Lower leg skin (tissue), 4 donors: Measurements from ENCODE around the gene NIPAL3. TPM values are rescaled to one million over a fixed set of nuclear protein-coding genes. Genes with fewer than 3 reads are reported as not detected.

Experiments used
- DNase-seq, 2 donors: peaks; one replicate each; pipeline ENCODE4 v3.0.0-alpha.2; 2019; ENCODE audit warnings: low spot score in 2 of 2
- H3K4me3 ChIP-seq: fragments of 200-600 bp; sonication (generic); 2 replicates; pipeline ENCODE4 v1.5.1; 2017; ENCODE audit warnings: mild to moderate bottlenecking, low read depth; ENCODE audit not compliant: poor library complexity, severe bottlenecking
- CTCF ChIP-seq, 3 donors: fragments of 450-650 bp; IDR thresholded peaks; one replicate each; pipeline ENCODE4 v1.5.1; 2016; ENCODE audit warnings: antibody characterized with exemption in 3 of 3, mild to moderate bottlenecking in 3 of 3, moderate library complexity in 2 of 3
- POLR2A ChIP-seq, 2 donors: fragments of 450-650 bp; IDR thresholded peaks; one replicate each; pipeline ENCODE4 v1.6.1; 2016 to 2017; ENCODE audit warnings: antibody characterized with exemption in 2 of 2, mild to moderate bottlenecking in 1 of 2, moderate library complexity in 1 of 2
- WGBS, 2 donors: methylation state at CpG; one replicate each; pipeline ENCODE4 v1.1.5; 2018; 5-methylcytosine and 5-hydroxymethylcytosine counted together
- intact Hi-C: fragments of 100-400 bp; cut with DNase I; formaldehyde crosslinking; loops from one replicate; pipeline ENCODE4 v1.15.0; 2023; ENCODE audit warnings: low total_unique reads
- total RNA-seq, 4 donors: library from RNA; depleted of rRNA; stranded (reverse); fragments of >200 nt; gene quantifications; one replicate each; pipeline ENCODE4 v1.1.0, GENCODE V29; 2016

Gene NIPAL3
- total RNA-seq, 4 donors from 2014 or later = 37.3 to 67.1 (median 57.5) TPM

- no peak for DNase-seq
- 42 to 53% methylated on average over 3 of the region's 3 CpGs for WGBS, 2 donors
- no peak overlapping the region for H3K4me3 ChIP-seq
- intact Hi-C loops = no loop called here
- TF ChIP-seq CTCF (IDR thresholded peaks at IDR 0.05) (no peak), POLR2A (IDR thresholded peaks at IDR 0.05) (no peak)
Observed at GRCh38 chr1:24409535-24409934, 6.1 kb upstream of the NIPAL3 start.

GRCh38 chr1:24410750-24411149 lies 4.9 kb upstream of the NIPAL3 start:
- intact Hi-C loops = no loop called here
- H3K4me3 ChIP-seq = no peak overlapping the region
- no peak for DNase-seq
- WGBS, 2 donors = 92 to 96% methylated on average over 7 of the region's 7 CpGs
- TF ChIP-seq POLR2A (IDR thresholded peaks at IDR 0.05) (no peak), CTCF (IDR thresholded peaks at IDR 0.05) (no peak)

GRCh38 chr1:24411963-24412362 lies 3.6 kb upstream of the NIPAL3 start:
- DNase-seq = no peak

DNA sequence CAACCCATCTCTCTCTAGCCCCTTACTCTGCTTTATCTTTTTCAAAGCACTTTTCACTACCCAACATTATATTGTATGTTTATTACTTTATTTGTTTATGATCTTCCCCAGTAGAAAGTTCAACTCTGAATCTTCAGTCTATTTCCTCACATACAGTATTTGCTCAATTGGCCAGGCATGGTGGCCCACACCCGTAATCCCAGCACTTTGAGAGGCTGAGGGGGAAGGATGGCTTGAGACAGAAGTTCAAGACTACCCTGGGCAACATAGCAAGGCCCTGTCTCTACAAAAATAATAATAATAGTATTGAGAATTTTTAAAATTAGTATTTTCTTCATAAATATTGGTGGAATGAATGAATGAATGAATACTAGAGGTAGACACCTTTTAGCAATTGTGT lies 3.2 kb upstream of the NIPAL3 start:
- DNase-seq = no peak
- WGBS, 2 donors = 83 to 87% methylated on average over 1 of the region's 1 CpG
- intact Hi-C loops = no loop called here
- TF ChIP-seq CTCF (IDR thresholded peaks at IDR 0.05) = no peak
- no peak for TF ChIP-seq POLR2A (IDR thresholded peaks at IDR 0.05)
- no peak overlapping the region for H3K4me3 ChIP-seq

More at GRCh38 chr1:24411963-24412362, 3.6 kb upstream of the NIPAL3 start:
- H3K4me3 ChIP-seq = no peak overlapping the region
- intact Hi-C loops = no loop called here
- TF ChIP-seq CTCF (IDR thresholded peaks at IDR 0.05) = no peak
- no peak for TF ChIP-seq POLR2A (IDR thresholded peaks at IDR 0.05)
- WGBS, 2 donors = 71 to 73% methylated on average over 6 of the region's 6 CpGs

GRCh38 chr1:24413350-24414163 lies 2.0 kb upstream of the NIPAL3 start, which contains the start of gene STPG1:
Gene STPG1, minus strand, starts transcription at chr1:24413782. Its CDS starts 12,394 bp downstream, at chr1:24401388.
- peak; percentile 83 to 94 for DNase-seq
- 4 to 5% methylated on average over 40 to 48 of the region's 48 CpGs for WGBS, 2 donors
- intact Hi-C loops = no loop called here
- TF ChIP-seq POLR2A (IDR thresholded peaks at IDR 0.05) = no peak
- TF ChIP-seq CTCF (IDR thresholded peaks at IDR 0.05) = no peak
- H3K4me3 ChIP-seq = peak within 1 kb of the TSS; percentile 39
